Inferior parietal cortex (tissue), 1 donor: ENCODE measurements around the gene PDGFRA.
"Not testable (repeated sequence)": the region's sequence is repeated elsewhere in the genome, so short reads cannot be mapped to it uniquely, and the experiment has no call there.

Source experiments
- DNase-seq: peaks from one replicate; pipeline ENCODE4 v3.0.0-alpha.2; 2016; ENCODE audit errors: extremely low spot score

The PDGFRA gene

DNA sequence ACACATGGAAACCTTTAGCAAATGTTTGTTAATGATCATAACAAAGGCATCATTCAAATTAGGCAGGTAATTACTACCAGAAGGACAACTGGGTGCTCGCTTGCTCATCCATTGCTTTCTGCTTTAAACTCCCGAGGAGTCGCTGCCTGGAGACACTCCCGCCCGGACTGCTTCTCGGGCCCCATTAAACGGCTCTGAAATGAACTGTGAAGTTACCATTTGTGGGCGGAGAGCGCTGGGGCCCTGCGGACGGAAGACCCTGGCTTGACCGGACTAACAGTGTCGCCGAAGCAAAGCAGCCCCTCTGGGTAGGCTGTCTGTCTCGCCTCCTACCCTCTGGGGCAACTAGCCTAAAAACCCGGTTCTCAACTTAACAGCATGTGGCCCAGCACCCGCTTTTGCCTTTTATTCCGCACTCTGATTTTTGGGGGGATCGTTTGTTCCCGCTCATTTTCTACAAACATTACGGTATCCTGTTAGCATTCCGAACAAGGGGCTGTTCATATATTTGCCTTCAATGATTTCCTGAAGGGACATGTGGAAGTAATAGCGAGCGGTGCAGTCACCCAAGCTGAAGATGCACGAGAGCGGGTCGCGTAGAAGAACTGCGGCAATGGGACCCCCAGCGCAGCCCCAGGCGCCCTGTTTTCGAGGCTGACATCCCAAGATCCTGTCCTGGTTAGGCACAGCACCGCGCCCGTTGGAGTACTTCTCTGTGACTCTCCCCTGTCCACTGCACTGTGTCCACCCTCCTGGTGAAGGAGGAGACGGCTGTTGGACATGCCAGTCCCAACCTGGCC lies 1.6 kb upstream of the PDGFRA start:
- DNase-seq: no peak

DNA sequence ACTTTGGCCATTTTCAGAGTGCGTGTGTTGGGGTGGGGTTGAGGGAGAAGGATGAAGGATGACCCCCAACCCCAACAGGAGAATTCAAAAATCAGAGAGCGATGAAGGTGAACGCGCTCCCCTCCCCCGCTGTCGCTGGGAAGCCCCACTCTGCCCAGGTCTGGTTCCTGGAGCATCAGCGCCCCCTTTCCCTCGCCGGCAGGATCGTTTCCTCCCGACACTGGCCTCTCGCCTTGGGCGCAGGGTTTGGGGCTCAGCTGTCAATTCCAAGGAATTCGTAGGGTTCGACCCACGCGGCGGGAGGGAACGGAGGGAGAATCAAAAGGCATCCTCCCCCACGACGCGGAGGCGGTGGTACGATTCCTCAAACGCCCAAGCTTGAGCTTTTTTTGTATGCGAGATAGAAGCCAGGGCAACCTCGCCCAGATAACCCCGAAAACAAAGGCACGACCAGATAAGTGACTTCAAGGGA lies 1.0 kb upstream of the PDGFRA start:
- peak; percentile 34 for DNase-seq

DNA sequence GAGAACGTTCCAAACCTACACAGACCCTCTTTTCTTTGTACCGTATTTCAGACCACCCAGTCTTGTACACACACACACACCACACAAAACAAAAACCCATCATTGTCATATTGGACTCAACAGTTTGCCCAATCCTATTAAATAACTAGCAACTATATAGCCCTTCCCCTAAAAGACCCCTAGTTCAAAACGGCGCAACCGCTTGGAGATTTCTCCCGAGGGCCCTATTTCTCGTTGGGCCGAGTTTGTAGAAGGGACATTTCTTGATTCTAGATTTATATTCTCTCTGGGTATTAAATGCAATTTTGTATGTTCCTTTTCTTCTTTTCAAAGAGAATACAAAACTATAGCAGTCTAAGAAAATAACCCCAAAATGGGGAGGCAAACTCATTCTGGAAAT lies 547 bp upstream of the PDGFRA start:
- DNase-seq: no peak

DNA sequence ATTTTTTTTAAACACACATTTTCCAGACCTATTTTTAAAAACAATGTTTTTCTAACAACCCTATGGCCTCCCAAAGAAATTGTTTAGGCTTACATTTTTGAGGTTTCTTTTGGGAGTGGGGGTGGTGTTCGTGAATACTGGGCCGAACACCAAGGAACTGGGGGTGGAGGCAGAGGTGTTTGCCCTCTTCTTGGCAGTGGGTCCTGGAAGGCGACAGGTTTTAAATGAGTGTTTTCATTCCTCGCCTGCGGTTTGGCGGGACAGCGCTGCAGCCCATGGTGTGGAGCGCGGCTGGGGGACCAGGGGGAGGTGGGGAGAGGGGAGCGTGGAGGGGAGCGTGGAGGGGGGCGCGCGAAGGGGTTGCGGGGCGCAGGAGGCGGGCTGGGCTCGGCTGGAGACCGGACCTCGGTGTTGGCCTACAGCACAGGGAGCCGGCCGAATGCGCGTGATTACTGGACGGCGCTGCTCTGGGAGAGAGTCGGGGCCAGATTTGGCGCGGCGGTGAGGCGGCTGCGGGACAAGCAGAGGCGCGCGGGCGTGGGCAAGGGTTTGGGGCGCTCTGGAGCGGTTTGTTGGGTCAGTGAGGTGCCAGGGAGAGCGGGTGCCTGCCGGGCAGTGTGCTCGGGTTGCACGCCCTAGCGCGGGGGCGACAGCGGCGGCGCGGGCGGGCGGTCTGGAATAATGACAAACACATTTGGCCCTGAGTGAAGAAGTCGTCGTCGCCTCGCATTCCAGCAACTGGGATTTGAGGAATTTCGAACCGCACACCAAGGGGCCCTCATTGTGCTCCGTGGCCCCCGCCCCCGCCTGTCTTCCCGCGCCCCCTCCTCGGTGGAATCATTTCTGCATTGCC lies 764 bp downstream of the PDGFRA start:
- DNase-seq: no peak

DNA sequence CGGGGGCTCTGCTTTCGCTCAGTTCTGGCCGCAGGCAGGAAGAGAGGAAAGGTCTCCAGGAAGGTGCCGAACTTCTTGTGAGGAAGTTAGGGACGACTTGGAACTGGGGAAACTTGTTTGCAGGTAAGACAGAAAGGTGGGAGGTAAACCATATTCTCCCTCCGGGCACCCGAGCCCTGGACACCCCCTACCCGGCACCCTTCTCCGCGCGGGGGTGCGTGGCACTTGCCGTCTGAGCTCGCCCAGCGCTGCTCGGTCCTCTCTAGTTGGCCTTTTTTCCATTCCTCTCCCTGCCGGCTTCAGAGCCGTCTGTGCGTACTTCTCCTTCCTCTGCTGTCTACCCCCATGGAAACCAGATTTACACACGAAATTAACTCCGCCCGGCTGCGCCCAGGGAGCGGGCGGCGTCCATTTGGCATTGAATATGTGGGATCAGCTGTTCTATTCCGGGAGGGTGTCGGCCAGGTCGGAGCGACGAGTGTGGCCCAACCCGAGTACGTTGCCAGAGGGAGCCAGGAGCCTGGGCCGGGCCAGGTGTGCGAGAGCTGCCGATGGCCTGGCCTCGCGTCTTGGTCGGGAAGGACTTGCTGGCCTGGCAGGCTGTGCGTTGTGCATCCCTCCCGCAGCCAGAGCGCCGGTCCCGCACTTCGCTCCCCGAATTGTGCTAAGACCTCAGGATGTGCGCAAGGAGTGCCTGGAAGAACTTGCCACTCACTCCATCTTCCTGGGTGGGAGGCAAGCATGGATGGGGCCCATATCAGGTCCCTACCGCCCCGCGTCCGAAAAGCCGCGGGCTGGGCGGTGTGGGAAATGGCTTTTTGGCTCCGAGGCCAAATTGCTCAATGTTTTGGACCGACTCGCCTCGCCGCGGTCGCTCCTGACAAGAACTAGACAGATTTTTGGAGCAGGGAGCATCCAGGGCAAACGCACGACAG lies 1.7 kb downstream of the PDGFRA start:
- no peak for DNase-seq

DNA sequence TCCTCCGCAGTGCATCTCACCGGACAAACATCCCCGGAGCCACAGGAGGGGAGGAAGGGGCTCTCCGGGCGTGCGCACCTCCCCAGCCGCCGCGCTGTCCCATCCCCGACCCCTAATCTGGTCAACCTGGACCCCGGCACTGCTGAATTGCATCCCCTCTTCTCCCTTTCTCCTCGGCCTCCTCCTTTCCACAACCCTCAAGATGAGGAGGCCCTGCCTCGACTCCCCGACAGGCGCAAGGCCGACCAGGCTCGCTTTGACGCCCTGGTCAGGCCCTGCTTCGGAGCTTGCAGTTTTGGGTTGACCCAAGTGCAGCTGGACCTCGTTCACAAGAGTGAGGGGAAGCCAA lies 2.3 kb downstream of the PDGFRA start:
- DNase-seq: no peak

DNA sequence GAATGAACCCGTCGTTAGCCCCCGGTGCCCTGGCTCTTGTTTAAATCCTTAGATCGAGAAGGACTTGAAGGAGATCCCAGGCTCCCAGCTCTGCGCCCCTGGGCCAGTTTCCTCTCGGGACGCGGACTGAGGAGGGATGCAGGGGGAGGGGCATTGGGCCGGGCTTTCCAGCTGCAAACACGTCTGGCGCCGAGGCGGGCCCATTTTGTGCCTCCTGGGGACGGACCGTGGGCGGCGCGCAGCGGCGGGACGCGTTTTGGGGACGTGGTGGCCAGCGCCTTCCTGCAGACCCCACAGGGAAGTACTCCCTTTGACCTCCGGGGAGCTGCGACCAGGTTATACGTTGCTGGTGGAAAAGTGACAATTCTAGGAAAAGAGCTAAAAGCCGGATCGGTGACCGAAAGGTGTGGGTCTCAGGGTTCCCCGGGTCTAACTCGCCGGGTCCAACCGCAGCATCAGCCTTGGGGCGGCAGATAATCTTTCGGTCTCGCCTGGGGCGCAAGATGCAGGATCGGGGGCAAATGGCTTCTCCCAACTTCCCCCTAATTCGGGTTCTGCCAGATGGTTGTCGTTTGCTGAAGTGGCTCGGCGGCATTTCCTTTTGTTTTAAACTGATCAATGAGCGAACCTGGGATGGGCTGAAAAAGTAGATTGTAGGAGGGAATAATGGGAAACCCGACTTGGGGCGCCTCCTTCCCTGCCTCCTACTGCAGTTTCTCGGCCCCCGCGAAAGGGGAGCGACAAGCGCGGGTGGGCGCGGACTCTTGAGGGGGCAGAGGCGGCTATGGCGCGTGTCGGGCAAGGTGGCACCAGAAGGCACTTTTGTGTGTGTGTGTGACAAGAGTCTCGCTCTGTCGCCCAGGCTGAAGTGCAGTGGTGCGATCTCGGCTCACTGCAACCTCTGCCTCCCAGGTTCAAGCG lies 2.9 kb downstream of the PDGFRA start:
- DNase-seq: no peak

DNA sequence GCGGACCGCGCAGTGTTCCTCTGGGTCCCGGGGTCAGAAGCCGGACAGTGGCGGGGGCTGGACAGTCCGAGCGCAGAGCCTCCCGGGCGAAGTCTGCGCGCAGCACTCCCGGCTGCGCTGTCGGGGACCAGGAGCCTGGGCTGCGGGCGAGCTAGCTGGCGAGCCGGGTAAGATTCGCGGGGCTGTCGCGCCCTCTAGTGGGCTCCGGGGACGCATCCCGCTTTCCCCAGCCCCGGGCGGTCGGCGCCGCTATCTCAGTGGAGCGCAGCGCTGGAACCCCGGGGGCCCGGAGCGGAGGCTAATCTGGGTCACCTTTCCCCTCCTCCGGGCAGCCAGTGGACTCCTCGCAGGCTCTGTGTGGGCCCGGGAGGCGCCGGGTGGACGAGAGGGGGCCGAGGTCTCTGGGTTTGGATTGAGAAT lies 4.2 kb downstream of the PDGFRA start:
- peak; percentile 81 for DNase-seq

DNA sequence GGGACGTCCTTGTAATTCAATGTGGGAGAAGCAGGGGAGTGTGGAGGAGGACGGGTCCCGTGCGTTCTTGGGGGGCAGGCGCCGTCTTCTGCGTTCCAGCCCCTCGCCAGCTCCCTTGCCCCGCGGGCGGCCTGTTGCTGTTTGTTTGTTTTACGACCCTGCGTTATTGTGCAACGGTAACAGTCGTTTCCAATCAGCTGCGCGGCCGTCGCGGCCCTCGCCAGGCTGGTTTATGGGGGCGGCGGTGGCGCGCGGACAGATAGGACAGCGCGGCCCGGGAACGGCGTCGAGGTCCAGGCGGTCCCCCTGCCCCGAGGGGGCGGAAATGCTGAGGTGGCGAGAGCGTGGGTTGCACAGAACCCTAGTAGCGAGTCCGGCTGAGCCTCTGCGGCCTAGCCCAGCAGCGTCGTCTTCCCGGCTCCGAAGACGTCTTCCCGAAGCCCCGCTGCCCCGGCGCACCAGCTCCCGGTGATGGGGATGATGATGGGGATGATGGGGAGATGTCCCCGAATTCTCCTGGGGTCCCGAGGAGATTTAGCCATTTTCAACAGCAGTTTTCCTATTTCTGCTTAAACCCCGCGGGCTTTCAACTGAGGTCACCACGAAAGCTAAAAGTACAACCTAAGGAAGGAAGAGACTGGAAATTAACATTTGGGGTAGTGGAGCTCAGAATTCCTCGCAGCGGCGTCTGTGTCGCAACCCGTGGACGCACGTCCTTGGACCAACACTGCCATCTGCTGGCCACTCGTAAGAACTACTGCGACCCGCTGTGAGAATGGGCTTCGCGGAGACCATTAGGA lies 4.8 kb downstream of the PDGFRA start:
- DNase-seq: peak; percentile 89

DNA sequence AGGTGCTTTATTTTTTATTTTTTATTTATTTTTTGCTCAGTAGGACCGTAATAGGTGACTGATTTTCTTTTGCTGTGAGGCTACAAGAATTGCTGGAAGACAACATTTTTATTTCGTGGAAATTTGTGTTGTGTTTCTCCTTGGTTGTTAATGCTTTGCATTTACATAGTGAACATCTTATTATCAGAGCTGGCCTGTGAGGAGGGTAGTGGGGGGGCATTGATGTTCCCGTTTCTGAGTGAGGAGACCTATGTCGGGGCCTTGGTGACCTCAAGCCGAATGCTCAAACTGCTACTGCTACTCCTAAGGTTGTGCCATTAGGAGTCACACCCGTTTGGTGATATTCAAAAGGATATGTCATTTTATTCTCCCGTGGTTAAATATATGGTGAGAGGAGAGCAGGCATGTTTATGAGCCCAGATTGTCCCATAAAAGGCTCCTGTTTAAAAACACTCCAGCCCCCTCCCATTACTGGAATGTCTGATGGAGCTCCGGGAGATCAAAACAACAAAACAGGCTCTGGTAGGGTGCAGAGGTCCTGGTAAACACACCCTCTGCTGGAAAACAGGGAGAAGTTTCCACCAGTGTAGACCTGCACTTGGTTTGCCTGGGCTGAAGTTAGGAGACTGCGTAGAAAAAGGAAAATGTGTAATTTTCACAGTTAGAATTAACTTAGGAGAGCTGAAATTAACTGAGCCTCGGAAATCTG lies 5.6 kb downstream of the PDGFRA start:
- DNase-seq: no peak

DNA sequence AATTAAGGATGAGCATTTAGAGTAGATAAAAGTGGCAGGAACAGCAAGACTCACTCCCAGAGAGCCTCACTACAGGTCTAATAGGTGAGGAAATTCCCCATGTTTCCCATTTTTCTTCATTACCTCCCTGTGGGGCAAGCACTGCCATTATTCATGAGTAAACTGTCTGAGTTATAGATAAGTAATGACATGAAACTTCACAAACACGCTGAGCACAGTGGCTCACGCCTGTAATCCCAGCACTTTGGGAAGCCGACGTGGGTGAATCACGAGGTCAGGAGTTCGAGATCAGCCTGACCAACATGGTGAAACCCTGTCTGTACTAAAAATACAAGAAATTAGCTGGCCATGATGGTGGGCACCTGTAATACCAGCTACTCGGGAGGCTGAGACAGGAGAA lies 7.2 kb downstream of the PDGFRA start:
- not testable (repeated sequence) for DNase-seq

DNA sequence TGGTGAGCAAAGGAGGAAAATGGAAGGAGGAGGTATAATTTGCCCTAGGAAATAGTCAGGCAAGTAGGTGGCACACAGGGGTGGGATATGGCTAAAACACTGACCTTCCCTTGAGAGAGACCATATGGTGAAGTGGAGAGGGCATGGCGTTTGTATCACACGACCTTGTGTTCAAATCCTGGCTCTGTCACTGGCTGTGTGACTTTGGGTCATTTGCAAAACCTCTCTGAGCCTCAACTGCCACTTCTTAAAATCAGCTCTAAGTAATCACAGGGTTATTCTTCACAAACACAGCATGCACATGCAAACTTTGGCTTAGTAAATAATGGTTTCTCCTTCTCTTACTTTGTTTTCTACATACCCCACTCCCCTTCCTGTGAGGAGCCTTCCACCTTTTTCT lies 8.7 kb downstream of the PDGFRA start:
- DNase-seq: no peak

DNA sequence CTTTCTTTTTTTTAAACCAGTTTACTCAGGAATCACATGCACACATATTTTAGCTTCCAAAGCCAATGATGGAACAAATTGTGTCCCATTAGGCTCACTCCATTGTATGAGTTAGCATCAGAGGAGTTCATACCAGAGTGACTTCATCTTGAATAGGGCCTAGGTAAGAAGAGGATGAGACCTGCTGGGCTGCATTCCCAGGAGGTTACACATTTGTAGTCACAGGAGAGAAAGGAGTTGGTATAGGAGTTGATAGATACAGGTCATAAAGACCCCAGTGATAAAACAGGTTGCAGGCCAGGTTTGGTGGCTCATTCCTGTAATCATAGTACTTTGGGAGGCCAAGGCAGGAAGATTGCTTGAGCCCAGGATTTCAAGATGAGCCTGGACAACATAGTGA lies 9.3 kb downstream of the PDGFRA start:
- no peak for DNase-seq

DNA sequence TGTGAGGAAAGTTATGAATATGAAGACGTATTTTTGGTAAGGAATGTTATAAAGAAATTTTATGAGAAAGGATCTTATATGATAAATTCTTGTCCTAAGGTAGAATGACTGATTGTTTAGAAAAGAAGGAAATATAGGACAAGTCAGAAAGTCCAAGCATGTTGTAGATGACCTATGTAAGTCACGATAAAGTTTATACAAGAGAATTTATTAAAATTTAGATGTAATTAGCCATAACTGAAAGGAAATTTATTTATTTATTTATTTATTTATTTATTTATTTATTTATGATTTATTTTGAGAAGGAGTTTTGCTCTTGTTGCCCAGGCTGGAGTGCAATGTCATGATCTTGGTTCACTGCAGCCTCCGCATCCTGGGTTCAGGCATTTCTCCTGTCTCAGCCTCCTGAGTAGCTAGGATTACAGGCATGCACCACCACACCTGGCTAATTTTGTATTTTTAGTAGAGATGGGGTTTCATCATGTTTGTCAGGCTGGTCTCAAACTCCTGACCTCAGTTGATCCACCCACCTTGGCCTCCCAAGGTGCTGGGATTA lies 12.3 kb downstream of the PDGFRA start:
- DNase-seq: not testable (repeated sequence)

DNA sequence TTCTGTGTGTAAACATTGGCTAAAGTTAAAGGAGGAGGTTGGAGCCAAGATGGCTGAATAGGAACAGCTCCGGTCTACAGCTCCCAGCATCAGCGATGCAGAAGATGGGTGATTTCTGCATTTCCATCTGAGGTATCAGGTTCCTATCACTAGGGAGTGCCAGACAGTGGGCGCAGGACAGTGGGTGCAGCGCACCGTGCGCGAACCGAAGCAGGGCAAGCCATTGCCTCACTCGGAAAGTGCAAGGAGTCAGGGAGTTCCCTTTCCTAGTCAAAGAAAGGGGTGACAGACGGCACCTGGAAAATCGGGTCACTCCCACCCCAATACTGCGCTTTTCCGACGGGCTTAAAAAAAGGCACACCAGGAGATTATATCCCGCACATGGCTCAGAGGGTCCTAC lies 14.4 kb downstream of the PDGFRA start:
- not testable (repeated sequence) for DNase-seq

DNA sequence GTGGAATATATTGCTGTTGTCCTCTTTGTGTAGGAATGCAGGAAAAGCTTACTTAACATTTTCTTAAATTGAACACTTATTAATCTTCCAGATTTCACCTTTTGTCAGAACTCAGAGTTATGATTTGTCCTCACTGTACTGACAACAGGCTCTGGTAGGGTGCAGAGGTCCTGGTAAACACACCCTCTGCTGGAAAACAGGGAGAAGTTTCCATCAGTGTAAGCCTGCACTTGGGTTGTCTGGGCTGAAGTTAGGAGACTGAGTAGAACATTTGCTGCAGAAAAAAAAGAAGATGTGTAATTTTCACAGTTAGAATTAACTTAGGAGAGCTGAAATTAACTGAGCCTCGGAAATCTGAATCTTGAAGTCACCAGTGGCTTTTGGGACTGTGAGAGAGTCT lies 23.2 kb downstream of the PDGFRA start:
- not testable (repeated sequence) for DNase-seq

DNA sequence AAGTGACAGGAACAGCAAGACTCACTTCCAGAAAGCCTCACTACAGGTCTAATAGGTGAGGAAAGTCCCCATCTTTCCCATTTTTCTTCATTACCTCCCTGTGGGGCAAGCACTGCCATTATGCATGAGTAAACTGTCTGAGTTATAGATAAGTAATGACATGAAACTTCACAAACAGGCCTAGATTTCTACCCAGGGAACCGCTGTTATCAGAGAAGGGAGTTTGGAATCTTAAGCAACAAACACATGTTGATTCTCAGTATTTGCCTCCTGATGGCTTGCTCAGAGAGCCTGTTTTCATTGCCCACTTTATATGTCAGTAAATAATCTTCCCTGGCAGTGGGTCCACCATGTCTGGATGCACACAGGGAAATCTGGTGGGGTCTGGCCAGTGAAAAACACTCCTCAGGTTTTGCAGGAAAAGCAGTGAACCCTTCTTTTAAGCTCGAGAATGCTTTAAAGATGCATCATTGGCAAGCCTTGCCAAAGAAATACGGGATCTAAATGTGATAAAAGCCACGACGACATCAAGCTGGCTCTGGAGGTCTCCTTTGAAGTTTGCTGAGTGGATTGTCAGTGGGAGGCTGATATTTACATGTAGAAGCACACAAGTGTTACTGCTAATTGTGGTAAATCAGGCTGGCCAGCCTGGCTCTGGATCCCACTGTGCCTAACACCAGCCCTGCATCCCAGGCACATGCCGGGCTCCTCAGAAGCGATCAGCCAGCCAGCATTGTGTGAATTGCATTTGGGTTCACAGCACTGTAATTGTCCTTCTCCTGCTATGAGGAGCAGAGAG lies 25.2 kb downstream of the PDGFRA start:
- DNase-seq: no peak

DNA sequence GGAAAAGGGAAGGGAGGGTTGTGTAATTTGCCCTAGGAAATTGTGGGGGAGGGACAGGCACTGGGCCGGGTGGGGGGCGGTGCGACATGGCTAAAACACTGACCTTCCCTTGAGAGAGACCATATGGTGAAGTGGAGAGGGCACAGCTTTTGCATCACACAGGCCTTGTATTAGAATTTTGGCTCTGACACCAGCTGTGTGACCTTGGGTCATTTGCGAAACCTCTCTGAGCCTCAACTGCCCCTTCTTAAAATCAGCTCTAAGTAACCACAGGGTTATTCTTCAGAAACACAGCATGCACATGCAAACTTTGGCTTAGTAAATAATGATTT lies 25.8 kb downstream of the PDGFRA start:
- DNase-seq: no peak
